ENCODE measurements around the gene SMAD3. TPM values are rescaled to one million over a fixed set of nuclear protein-coding genes. Genes with fewer than 3 reads are reported as not detected.

SMAD3 gene
- total and polyA plus RNA-seq, 10 of the 15 experiments (the other 5 are each of a cell fraction or from before 2014, with no cell fraction given), result 5.6 to 43.2 (median 16.0) TPM

DNA sequence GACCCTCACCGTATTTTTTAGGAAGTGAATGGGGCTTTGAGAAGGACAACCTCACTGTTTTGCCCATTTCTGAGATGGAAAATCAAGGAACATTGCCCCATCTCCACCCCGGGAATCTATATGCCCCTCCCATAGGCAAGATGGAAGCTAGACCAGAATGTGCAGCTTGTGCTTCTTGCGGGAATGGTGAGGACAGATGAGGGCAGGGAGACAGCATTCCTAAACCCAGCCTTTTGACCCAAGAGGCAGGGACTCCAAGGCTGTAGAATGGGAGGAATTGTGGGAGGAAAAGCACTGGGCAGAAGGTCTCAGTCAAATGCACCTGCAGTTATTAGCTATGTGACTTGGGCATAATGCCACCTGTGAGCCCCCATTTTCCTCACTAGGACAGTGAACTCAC lies 66.9 kb downstream of the SMAD3 start:
- in situ Hi-C loops (cut with MboI), result no loop called here
- DNase-seq (ENCODE audit: low read depth, low spot score) (no peak), FAIRE-seq (no peak), ATAC-seq (no peak)
- no peak overlapping the region for H3K27ac ChIP-seq (ENCODE audit: control insufficient read depth, insufficient read depth)
- ChIA-PET SMC1A (ENCODE audit: uncharacterized antibody, unreplicated experiment) (interaction anchor here (0.9 to 14.8 kb wide), 5 partner anchors 10 to 70 kb away, joined by 3 to 179 read pairs (median 4); no protein-coding TSS in a partner anchor), CTCF (interaction anchor here (0.6 to 0.9 kb wide), 2 partner anchors 11 to 36 kb away, joined by 3 to 4 read pairs; no protein-coding TSS in a partner anchor), POLR2A (interaction anchor here (1.1 to 1.2 kb wide), 2 partner anchors 15 to 31 kb away, joined by 3 to 4 read pairs; no protein-coding TSS in a partner anchor), RAD21 (ENCODE audit: unreplicated experiment) (interaction anchor here (1.6 kb wide), 1 partner anchor 51 kb away, joined by 3 read pairs; no protein-coding TSS in a partner anchor)
- peaks cover 63% of the 10 kb centered on the region for H3K79me2 ChIP-seq (ENCODE audit: control insufficient read depth, insufficient read depth, low read length)
- no peak overlapping the region for H3K4me2 ChIP-seq (ENCODE audit: control insufficient read depth, insufficient read depth)
- H3K4me3 ChIP-seq, result no peak overlapping the region
- WGBS (ENCODE audit: insufficient coverage, insufficient replicate concordance, low lambda C conversion rate, missing lambda C conversion rate), result 98% methylated on average over 3 of the region's 3 CpGs
- H3K9ac ChIP-seq (ENCODE audit: control insufficient read depth, insufficient read depth, low read length), result no peak overlapping the region
- no TSS peak for BruUV-seq (replicated peaks)
- no peaks in the 10 kb centered on the region for H3K9me3 ChIP-seq (replicated peaks; ENCODE audit: control insufficient read depth, insufficient read depth, low read length)
- H3K4me1 ChIP-seq (ENCODE audit: control insufficient read depth, insufficient read depth, low read length), result peaks cover 62% of the 10 kb centered on the region
- H2AFZ ChIP-seq (ENCODE audit: control insufficient read depth, low read depth, low read length), result no peak overlapping the region
- peaks cover 6% of the 10 kb centered on the region; the same call in 1 of the 2 replicates for H4K20me1 ChIP-seq (ENCODE audit: control insufficient read depth, insufficient read depth)
- H3K36me3 ChIP-seq (ENCODE audit: control insufficient read depth in 2 of 2, insufficient read depth in 2 of 2, low read length in 1 of 2), result no peaks in the 10 kb centered on the region; a peak in 1 of 4 replicates
- intact Hi-C loops (cut with micrococcal nuclease; ENCODE audit: unreplicated experiment), result no loop called here
- TF ChIP-seq HDGF (IDR thresholded peaks at IDR 0.05) (no peak), POLR2AphosphoS2 (IDR thresholded peaks at IDR 0.05; ENCODE audit: low read depth, low read length) (no peak)
- no peaks in the 10 kb centered on the region for H3K27me3 ChIP-seq (replicated peaks in 1 of 2; ENCODE audit: control insufficient read depth in 2 of 2, insufficient read depth in 2 of 2, low read length in 1 of 2)

- RAD21 ChIA-PET (ENCODE audit: unreplicated experiment), result interaction anchor here (2.2 to 2.7 kb wide), 3 partner anchors 13 to 48 kb away, joined by 6 to 21 read pairs (median 16); no protein-coding TSS in a partner anchor
- Histone ChIP-seq H3K27ac (ENCODE audit: control insufficient read depth, insufficient read depth) (no peak overlapping the region; the same call in 1 of the 2 replicates), H4K20me1 (ENCODE audit: control insufficient read depth, insufficient read depth) (peaks cover 6% of the 10 kb centered on the region; the same call in 1 of the 2 replicates), H3K4me2 (ENCODE audit: control insufficient read depth, insufficient read depth) (no peak overlapping the region), H3K9ac (ENCODE audit: control insufficient read depth, insufficient read depth, low read length) (no peak overlapping the region), H3K9me3 (replicated peaks; ENCODE audit: control insufficient read depth, insufficient read depth, low read length) (no peaks in the 10 kb centered on the region), H3K36me3 (ENCODE audit: control insufficient read depth in 2 of 2, insufficient read depth in 2 of 2, low read length in 1 of 2) (no peaks in the 10 kb centered on the region; a peak in 1 of 4 replicates), H3K27me3 (replicated peaks in 1 of 2; ENCODE audit: control insufficient read depth in 2 of 2, insufficient read depth in 2 of 2, low read length in 1 of 2) (no peaks in the 10 kb centered on the region), H3K4me1 (ENCODE audit: control insufficient read depth, insufficient read depth, low read length) (peaks cover 63% of the 10 kb centered on the region), H3K79me2 (ENCODE audit: control insufficient read depth, insufficient read depth, low read length) (peaks cover 65% of the 10 kb centered on the region), H2AFZ (ENCODE audit: control insufficient read depth, low read depth, low read length) (no peak overlapping the region), H3K4me3 (no peak overlapping the region)
- BruUV-seq (replicated peaks), result no TSS peak
- ATAC-seq (no peak), FAIRE-seq (no peak), DNase-seq (ENCODE audit: low read depth, low spot score) (no peak)
- intact Hi-C loops (cut with micrococcal nuclease; ENCODE audit: unreplicated experiment), result no loop called here
- CTCF ChIA-PET, result interaction anchor here (0.6 kb wide), 1 partner anchor 35 kb away, joined by 3 read pairs; no protein-coding TSS in a partner anchor
- 94% methylated on average over 4 of the region's 4 CpGs for WGBS (ENCODE audit: insufficient coverage, insufficient replicate concordance, low lambda C conversion rate, missing lambda C conversion rate)
- in situ Hi-C loops (cut with MboI), result no loop called here
- POLR2A ChIA-PET, result interaction anchor here (1.2 kb wide), 1 partner anchor 16 kb away, joined by 4 read pairs; no protein-coding TSS in a partner anchor
- SMC1A ChIA-PET (ENCODE audit: uncharacterized antibody, unreplicated experiment), result interaction anchor here (0.9 to 14.8 kb wide), 4 partner anchors 14 to 69 kb away, joined by 3 to 179 read pairs (median 4); no protein-coding TSS in a partner anchor
- TF ChIP-seq, protein P1, sequence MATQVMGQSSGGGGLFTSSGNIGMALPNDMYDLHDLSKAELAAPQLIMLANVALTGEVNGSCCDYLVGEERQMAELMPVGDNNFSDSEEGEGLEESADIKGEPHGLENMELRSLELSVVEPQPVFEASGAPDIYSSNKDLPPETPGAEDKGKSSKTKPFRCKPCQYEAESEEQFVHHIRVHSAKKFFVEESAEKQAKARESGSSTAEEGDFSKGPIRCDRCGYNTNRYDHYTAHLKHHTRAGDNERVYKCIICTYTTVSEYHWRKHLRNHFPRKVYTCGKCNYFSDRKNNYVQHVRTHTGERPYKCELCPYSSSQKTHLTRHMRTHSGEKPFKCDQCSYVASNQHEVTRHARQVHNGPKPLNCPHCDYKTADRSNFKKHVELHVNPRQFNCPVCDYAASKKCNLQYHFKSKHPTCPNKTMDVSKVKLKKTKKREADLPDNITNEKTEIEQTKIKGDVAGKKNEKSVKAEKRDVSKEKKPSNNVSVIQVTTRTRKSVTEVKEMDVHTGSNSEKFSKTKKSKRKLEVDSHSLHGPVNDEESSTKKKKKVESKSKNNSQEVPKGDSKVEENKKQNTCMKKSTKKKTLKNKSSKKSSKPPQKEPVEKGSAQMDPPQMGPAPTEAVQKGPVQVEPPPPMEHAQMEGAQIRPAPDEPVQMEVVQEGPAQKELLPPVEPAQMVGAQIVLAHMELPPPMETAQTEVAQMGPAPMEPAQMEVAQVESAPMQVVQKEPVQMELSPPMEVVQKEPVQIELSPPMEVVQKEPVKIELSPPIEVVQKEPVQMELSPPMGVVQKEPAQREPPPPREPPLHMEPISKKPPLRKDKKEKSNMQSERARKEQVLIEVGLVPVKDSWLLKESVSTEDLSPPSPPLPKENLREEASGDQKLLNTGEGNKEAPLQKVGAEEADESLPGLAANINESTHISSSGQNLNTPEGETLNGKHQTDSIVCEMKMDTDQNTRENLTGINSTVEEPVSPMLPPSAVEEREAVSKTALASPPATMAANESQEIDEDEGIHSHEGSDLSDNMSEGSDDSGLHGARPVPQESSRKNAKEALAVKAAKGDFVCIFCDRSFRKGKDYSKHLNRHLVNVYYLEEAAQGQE (IDR thresholded peaks at IDR 0.05; ENCODE audit: low read depth, low read length), result no peak
- TF ChIP-seq SMARCA5 (IDR thresholded peaks at IDR 0.05), result no peak
- TF ChIP-seq ATF7 (IDR thresholded peaks at IDR 0.05; ENCODE audit: low read depth), result no peak
- TF ChIP-seq GATAD2B (conservative IDR thresholded peaks at IDR 0.05; ENCODE audit: low read depth), result no peak
- TF ChIP-seq FOS (IDR thresholded peaks at IDR 0.05; ENCODE audit: borderline replicate concordance, extremely low read depth, insufficient read length), result no peak
- TF ChIP-seq RFX5 (IDR thresholded peaks at IDR 0.05; ENCODE audit: low read depth, low read length), result no peak
- TF ChIP-seq, protein P2, sequence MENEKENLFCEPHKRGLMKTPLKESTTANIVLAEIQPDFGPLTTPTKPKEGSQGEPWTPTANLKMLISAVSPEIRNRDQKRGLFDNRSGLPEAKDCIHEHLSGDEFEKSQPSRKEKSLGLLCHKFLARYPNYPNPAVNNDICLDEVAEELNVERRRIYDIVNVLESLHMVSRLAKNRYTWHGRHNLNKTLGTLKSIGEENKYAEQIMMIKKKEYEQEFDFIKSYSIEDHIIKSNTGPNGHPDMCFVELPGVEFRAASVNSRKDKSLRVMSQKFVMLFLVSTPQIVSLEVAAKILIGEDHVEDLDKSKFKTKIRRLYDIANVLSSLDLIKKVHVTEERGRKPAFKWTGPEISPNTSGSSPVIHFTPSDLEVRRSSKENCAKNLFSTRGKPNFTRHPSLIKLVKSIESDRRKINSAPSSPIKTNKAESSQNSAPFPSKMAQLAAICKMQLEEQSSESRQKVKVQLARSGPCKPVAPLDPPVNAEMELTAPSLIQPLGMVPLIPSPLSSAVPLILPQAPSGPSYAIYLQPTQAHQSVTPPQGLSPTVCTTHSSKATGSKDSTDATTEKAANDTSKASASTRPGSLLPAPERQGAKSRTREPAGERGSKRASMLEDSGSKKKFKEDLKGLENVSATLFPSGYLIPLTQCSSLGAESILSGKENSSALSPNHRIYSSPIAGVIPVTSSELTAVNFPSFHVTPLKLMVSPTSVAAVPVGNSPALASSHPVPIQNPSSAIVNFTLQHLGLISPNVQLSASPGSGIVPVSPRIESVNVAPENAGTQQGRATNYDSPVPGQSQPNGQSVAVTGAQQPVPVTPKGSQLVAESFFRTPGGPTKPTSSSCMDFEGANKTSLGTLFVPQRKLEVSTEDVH (IDR thresholded peaks at IDR 0.05; ENCODE audit: low read depth, partially characterized antibody), result no peak
- no peak for TF ChIP-seq ZNF207 (IDR thresholded peaks at IDR 0.05; ENCODE audit: borderline replicate concordance)
- no peak for TF ChIP-seq FOXM1 (IDR thresholded peaks at IDR 0.05; ENCODE audit: low read depth, low read length)
Observed at GRCh38 chr15:67133026-67133425, 67.6 kb downstream of the SMAD3 start.
